Activated T-helper 1 cell treated with anti-CD3 and anti-CD28 coated beads, Interleukin-12 subunit alpha, Interleukin-12 subunit beta, Interleukin-2, Interleukin-4 antibody, amounts not matched to agents 30 ng/mL and 10 ng/mL and 1 ng/mL, durations not matched to agents 14 hours and 24 hours and 36 hours (primary cell): ENCODE data around the gene TOB1. TPM values are rescaled to one million over a fixed set of nuclear protein-coding genes. Genes with fewer than 3 reads are reported as not detected.

ENCODE experiments used
- DNase-seq: peaks from one replicate; pipeline ENCODE4 v3.0.0; 2021; ENCODE audit warnings: low spot score
- H3K27ac Mint-ChIP-seq: one replicate; pipeline ENCODE4 v1.8.0; 2021; ENCODE audit warnings: mild to moderate bottlenecking, mixed read lengths
- H3K27me3 Mint-ChIP-seq: one replicate; pipeline ENCODE4 v1.8.0; 2022; ENCODE audit warnings: mild to moderate bottlenecking, moderate library complexity, mixed read lengths; ENCODE audit not compliant: insufficient read depth
- H3K36me3 Mint-ChIP-seq: one replicate; pipeline ENCODE4 v1.8.0; 2021; ENCODE audit warnings: low read depth, mixed read lengths
- H3K4me1 Mint-ChIP-seq: one replicate; pipeline ENCODE4 v1.8.0; 2021; ENCODE audit warnings: low read depth, mixed read lengths
- H3K4me3 Mint-ChIP-seq: one replicate; pipeline ENCODE4 v1.8.0; 2021; ENCODE audit warnings: mild to moderate bottlenecking, moderate library complexity, mixed read lengths
- H3K9me3 Mint-ChIP-seq: one replicate; pipeline ENCODE4 v1.8.0; 2021; ENCODE audit warnings: mixed read lengths
- intact Hi-C: fragments of 100-400 bp; cut with micrococcal nuclease; formaldehyde crosslinking; loops from one replicate; pipeline ENCODE4 v1.15.1; 2024
- total RNA-seq: library from RNA; stranded (reverse); gene quantifications from 2 replicates; pipeline ENCODE4 v1.2.3, GENCODE V29; 2022

Gene TOB1, protein sequence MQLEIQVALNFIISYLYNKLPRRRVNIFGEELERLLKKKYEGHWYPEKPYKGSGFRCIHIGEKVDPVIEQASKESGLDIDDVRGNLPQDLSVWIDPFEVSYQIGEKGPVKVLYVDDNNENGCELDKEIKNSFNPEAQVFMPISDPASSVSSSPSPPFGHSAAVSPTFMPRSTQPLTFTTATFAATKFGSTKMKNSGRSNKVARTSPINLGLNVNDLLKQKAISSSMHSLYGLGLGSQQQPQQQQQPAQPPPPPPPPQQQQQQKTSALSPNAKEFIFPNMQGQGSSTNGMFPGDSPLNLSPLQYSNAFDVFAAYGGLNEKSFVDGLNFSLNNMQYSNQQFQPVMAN
- total RNA-seq, result 29.6 and 35.5 TPM in 2 replicates

DNA sequence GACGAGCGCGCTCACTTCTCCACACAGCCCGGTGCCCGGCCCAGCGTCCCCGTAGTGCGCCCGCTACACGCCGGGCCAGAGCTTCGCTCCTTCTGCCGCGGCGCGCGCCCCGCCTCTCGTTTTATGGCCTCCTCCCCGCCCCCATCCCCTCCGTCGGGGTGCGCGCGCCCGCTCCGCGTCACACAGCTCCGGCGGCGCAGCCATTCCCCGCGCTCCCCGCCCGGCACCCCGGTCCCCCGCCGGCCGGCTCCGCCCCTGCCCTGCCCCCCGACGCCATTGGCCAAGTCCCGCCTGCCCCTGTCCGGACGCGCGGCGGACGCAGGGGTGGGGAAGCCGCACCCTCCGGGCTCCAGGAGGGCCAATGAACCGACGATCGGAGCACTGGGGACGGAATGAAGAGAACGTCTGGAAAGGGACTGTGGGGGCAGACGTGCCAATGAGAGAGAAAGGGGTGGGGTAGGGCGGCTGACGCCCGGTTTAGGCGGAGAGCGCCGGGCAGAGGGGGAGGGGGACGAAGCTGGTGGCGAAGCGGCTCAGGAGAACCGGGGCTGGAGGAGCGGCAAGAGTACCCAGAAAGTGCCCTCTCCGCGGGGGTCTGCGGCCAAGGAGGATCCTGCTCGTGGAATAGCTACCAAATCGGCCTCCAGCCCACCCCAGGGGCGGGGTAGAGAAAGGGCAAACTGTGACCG, at the start of gene TOB1:
TOB1 (minus strand) TSS at position 94 of the 689 bp plus-strand sequence. CDS start 2,337 bp downstream, outside the sequence.
- Mint-ChIP-seq H3K4me1 (peaks cover 60% of the 10 kb centered on the region), H3K9me3 (no peaks in the 10 kb centered on the region), H3K4me3 (peak within 1 kb of the TSS; percentile 100), H3K36me3 (peaks cover 25% of the 10 kb centered on the region), H3K27ac (peak within 1 kb of the TSS; percentile 99), H3K27me3 (peaks cover 2% of the 10 kb centered on the region)
- intact Hi-C loops, result loop anchor here (1.0 to 2.0 kb wide), 5 partner anchors 44 to 300 kb away; partner anchors contain the start of genes ANKRD40, NME1 and NME2
- peak; percentile 94 for DNase-seq

DNA sequence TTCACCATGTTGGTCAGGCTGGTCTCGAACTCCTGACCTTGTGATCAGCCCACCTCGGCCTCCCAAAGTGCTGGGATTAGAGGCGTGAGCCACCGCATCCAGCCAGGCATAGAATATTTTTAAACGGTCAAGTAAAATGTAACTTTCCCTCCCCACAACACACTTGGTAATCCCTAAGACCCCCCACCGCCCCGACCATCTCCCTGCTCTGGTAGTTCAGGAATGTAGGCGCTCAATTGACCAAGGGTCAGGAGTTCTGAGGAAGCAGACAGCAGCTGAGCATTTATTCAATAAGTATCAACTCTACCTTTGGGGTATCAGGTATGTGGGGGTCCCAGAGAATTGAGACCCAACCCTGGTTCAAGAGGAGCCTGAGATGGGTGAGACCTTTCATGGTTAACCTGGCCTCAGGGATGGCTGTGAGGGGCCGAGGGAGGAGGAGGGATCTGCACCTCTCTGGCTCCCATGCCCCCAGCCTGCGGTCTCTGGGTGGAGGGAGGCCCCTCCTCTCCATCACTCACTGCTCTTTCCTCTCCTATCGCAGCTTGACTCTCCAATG, 48.4 kb upstream of the TOB1 start:
- H3K9me3 Mint-ChIP-seq, result no peaks in the 10 kb centered on the region
- intact Hi-C loops, result no loop called here
- H3K4me3 Mint-ChIP-seq, result no peak overlapping the region
- no peak overlapping the region for H3K27ac Mint-ChIP-seq
- H3K27me3 Mint-ChIP-seq, result no peaks in the 10 kb centered on the region
- no peak for DNase-seq
- H3K36me3 Mint-ChIP-seq, result peaks cover 2% of the 10 kb centered on the region
- peaks cover 50% of the 10 kb centered on the region for H3K4me1 Mint-ChIP-seq

DNA sequence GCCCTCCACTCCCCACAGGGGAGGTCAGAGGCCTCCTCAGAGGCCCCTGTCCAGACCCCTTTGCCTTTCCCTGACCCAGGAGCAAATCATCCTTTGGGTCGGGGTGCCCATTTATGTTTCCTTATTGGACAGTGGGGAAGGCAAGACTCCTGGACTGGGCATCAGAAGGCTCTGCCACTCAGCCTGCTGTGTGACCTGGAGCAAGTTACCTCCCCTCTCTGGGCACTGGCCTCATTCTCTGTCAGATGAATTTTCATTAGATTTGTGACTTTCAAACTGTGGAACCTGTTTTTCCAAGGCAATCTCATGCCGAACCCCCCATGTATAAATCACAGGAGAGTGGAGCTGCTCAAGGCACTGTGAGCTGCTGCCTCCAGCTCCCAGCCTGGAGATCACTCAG, 47.0 kb upstream of the TOB1 start:
- H3K27me3 Mint-ChIP-seq, result no peaks in the 10 kb centered on the region

DNA sequence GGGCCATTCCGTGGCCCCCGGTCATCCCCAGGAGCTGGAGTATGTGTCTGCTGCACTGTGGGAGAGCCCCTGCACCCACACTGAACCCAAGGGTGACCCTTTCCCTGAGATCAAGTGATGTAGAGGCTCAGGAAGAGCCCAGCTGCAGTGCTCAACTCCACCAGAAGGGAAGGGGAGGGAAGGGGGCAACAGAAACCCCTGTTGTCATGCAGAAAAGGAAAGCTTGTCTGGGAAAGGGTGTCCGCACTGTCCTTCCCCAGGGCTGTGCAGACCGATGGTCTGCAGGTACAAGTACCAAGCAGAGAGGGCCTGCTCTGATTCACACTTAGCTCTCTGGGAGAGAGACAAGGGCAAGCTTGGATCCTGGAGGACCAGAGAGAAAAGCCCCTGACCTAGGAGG, 45.7 kb upstream of the TOB1 start:
- DNase-seq, result no peak
- intact Hi-C loops, result loop anchor here (2.0 kb wide), 1 partner anchor 45 kb away; the partner anchor contains the start of gene TOB1
- no peak overlapping the region for H3K27ac Mint-ChIP-seq
- H3K4me1 Mint-ChIP-seq, result peaks cover 57% of the 10 kb centered on the region
- H3K9me3 Mint-ChIP-seq, result no peaks in the 10 kb centered on the region
- H3K36me3 Mint-ChIP-seq, result peaks cover 5% of the 10 kb centered on the region
- no peaks in the 10 kb centered on the region for H3K27me3 Mint-ChIP-seq
- no peak overlapping the region for H3K4me3 Mint-ChIP-seq

More for the DNA sequence above, 47.0 kb upstream of the TOB1 start:
- H3K9me3 Mint-ChIP-seq, result no peaks in the 10 kb centered on the region
- no peak overlapping the region for H3K27ac Mint-ChIP-seq
- intact Hi-C loops, result no loop called here
- peaks cover 5% of the 10 kb centered on the region for H3K36me3 Mint-ChIP-seq
- H3K4me1 Mint-ChIP-seq, result peaks cover 54% of the 10 kb centered on the region
- DNase-seq, result no peak
- H3K4me3 Mint-ChIP-seq, result no peak overlapping the region

DNA sequence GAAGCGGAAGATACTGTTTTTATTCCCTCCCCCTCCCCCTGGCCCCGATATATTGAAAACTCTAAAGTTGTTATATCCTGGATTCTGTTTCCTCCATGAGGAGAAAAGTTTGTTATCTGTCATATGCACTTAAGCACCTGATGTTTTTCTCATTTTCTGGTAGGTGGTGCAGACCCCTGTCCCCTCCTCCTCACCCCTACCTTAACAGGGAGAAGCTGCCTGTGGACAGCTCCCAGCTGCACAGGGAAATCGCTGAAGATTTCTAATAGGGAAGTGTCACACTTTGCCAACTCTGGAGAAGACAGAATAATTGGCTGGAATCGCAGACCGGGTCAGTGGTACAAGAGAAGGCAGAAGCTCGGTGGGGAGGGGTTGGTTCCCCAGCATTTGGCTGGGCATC, 45.3 kb upstream of the TOB1 start:
- Mint-ChIP-seq H3K27ac (no peak overlapping the region), H3K36me3 (peaks cover 5% of the 10 kb centered on the region), H3K4me1 (peaks cover 53% of the 10 kb centered on the region), H3K27me3 (no peaks in the 10 kb centered on the region), H3K4me3 (no peak overlapping the region), H3K9me3 (no peaks in the 10 kb centered on the region)
- intact Hi-C loops, result loop anchor here (2.0 kb wide), 1 partner anchor 45 kb away; the partner anchor contains the start of gene TOB1
- DNase-seq, result no peak

DNA sequence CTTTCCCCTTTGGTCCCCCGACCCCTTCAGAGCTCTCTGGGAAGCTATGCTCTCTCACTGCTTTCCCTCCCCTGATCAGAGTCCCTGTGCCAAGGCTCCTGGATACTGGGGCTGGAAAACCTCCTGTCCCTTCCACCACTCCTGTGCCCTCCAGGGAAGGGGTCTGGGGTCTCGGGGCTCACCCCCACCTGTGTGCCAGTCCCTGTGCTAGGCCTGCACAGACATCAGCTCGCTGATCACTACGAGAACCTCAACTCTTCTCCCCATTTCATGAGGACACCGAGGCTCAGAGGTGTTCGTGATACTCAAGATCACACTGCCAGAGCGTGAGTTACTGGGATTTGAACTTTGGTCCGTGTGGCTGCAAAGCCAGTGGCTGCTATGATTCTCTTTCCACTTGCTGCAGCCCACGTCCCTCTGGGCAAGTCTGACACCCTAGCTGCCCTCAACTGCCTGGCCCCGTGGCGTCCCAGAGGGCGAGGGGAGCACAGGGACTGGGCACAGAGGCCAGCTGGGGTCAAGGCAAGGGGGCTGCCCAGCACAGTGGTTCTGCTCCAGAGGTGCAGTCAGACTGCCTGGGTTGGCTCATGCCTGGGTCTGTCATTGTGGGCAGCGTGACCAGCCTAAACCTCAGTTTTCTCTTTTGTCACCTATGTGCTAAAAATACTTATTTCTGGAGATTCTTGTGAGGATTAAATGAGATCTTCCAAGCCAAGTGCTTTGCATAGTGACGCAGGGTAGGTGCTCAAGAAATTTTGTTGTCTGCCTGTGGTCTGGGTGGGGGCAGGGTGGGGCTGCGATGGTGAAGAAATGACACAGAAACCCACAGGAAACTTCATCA, 43.8 kb upstream of the TOB1 start:
- peaks cover 43% of the 10 kb centered on the region for H3K4me1 Mint-ChIP-seq
- no peaks in the 10 kb centered on the region for H3K9me3 Mint-ChIP-seq
- peak; percentile 30 for DNase-seq
- H3K36me3 Mint-ChIP-seq, result peaks cover 3% of the 10 kb centered on the region
- H3K27me3 Mint-ChIP-seq, result no peaks in the 10 kb centered on the region
- intact Hi-C loops, result loop anchor here (2.0 to 5.0 kb wide), 2 partner anchors 32 to 43 kb away; partner anchors contain the start of gene TOB1
- H3K27ac Mint-ChIP-seq, result peak overlapping the region; percentile 23
- peak overlapping the region; percentile 26 for H3K4me3 Mint-ChIP-seq

DNA sequence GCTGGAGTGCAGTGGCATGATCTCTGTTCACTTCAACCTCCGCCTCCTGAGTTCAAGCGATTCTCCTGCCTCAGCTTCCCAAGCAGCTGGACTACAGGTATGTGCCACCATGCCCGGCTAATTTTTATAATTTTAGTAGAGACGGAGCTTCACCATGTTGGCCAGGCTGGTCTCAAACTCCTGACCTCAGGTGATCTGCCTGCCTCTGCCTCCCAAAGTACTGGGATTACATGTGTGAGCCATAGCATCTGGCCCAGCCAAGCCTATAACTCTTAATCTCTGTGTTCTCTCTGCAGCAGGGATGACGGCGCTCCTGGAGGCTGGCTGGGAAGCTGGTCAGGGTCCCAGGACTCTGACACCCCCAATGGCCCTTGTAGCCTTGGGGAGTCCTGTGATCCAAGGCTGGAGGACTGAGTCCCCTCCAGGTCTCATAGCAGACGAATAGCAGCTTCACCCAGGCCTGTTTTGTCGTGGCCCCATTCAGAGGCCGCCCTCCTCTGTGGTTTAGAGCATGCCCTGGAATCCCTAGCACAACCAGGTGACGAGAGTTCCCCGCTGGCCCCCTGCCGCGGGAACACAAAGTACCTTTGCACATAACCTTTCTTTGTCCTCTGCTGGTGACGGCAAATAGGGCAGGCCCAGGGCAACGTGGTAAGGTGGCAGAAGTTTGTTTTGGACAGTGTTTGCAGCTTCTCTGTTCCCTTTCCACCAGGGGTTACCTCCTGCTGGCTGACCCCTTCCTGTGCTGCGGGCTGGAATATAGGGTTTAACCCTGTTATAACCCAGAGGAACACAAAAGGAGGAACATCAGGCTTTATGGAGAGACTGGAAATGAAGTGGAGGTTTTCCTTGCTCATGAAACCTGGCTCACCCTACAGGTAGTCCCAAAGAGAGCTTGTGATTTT, 43.0 kb upstream of the TOB1 start:
- no peak for DNase-seq
- no peak overlapping the region for H3K27ac Mint-ChIP-seq
- peaks cover 3% of the 10 kb centered on the region for H3K36me3 Mint-ChIP-seq
- intact Hi-C loops, result loop anchor here (5.0 kb wide), 1 partner anchor 33 kb away; no protein-coding TSS in a partner anchor
- H3K4me1 Mint-ChIP-seq, result peaks cover 44% of the 10 kb centered on the region
- no peaks in the 10 kb centered on the region for H3K27me3 Mint-ChIP-seq
- H3K9me3 Mint-ChIP-seq, result no peaks in the 10 kb centered on the region
- no peak overlapping the region for H3K4me3 Mint-ChIP-seq

DNA sequence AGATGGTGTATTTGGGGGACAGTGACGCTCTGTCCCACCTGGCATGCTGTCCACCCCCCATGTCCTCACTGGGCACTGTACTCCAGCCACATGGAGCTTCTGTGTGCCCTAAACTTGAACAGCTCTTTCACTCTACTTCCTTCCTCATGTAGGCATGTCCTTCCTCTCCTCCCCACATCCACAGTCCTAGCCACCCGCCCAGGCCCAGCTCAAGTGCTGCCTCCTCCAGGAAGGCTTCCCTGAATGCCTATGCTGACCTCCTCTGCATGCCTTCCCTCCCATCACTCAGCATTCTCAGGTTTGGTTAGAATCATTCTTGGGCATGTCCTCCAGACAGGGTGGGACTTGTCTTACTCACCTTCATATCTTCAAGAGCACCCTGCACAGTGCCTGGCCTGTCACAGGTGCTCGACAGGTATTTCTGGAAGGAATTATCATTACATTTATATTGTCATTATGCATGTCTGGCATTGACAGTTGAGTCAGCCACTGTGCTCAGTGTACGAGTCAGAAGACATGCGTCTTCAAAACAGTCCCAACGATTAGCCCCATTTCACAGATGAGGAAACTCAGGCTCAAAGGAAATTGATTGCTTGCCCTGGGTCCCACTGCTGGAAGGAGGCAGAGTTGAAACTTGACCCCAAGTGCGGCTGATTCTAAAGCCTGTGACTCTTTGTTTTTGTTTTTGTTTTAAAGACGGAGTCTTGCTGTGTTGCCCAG, 42.1 kb upstream of the TOB1 start:
- Mint-ChIP-seq H3K27ac (no peak overlapping the region), H3K9me3 (no peaks in the 10 kb centered on the region), H3K36me3 (peaks cover 3% of the 10 kb centered on the region), H3K4me3 (no peak overlapping the region), H3K4me1 (peaks cover 44% of the 10 kb centered on the region), H3K27me3 (no peaks in the 10 kb centered on the region)
- no peak for DNase-seq
- intact Hi-C loops, result loop anchor here (5.0 kb wide), 1 partner anchor 34 kb away; no protein-coding TSS in a partner anchor

DNA sequence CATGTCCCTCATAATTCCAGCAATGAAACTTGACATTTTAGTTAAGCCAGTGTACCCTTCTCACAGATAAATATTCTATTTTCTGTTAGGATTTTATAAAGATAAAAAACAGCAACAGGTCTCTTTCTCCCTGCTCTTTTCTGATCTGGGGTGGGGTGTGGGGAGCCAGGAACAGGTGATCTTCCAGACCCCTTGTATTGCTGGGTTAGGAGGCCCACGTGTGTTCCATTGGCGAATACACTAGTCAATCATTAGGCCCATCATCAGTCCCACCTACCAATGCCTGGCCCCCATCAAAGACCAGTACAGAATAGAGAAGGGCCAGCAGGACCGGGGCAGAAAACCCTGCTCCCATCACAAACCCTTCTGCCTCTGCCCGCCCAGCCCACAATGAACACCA, 40.3 kb upstream of the TOB1 start:
- DNase-seq, result no peak
- H3K27ac Mint-ChIP-seq, result no peak overlapping the region
- H3K9me3 Mint-ChIP-seq, result no peaks in the 10 kb centered on the region
- no peak overlapping the region for H3K4me3 Mint-ChIP-seq
- H3K27me3 Mint-ChIP-seq, result no peaks in the 10 kb centered on the region
- H3K4me1 Mint-ChIP-seq, result peaks cover 51% of the 10 kb centered on the region
- peaks cover 3% of the 10 kb centered on the region for H3K36me3 Mint-ChIP-seq
- intact Hi-C loops, result loop anchor here (5.0 kb wide), 1 partner anchor 36 kb away; no protein-coding TSS in a partner anchor

DNA sequence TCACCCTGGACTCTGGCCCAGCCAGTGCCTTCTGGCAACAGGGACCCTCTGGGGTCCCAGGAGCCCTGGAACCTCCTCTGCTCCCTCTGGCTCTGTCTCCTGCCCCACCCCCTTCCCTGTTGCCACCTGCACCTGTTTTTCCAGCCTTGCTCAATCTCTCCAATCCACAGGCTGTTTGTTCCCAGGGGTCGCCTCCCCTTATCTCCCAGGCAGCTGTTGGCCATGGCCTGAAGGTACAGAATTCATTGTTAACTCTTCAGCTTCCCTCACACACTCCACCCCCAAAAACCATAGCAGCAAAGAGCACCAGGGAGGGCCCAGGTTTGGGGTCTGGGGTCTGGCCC, 39.3 kb upstream of the TOB1 start:
- no peak overlapping the region for H3K27ac Mint-ChIP-seq
- H3K9me3 Mint-ChIP-seq, result no peaks in the 10 kb centered on the region
- H3K36me3 Mint-ChIP-seq, result peaks cover 3% of the 10 kb centered on the region
- no peak for DNase-seq
- intact Hi-C loops, result loop anchor here (5.0 kb wide), 1 partner anchor 37 kb away; no protein-coding TSS in a partner anchor
- H3K4me3 Mint-ChIP-seq, result no peak overlapping the region
- H3K4me1 Mint-ChIP-seq, result peaks cover 41% of the 10 kb centered on the region
- no peaks in the 10 kb centered on the region for H3K27me3 Mint-ChIP-seq
